GM18858 (cell line): ENCODE measurements around the gene ZC3H7A.
"Not testable (repeated sequence)": the region's sequence is repeated elsewhere in the genome, so short reads cannot be mapped to it uniquely, and the experiment has no call there.

Source experiments
- ATAC-seq: cut with Tn5 transposase; IDR thresholded peaks from one replicate; pipeline ENCODE4 v1.9.1; 2021; ENCODE audit not compliant: unreplicated experiment

ZC3H7A gene, protein sequence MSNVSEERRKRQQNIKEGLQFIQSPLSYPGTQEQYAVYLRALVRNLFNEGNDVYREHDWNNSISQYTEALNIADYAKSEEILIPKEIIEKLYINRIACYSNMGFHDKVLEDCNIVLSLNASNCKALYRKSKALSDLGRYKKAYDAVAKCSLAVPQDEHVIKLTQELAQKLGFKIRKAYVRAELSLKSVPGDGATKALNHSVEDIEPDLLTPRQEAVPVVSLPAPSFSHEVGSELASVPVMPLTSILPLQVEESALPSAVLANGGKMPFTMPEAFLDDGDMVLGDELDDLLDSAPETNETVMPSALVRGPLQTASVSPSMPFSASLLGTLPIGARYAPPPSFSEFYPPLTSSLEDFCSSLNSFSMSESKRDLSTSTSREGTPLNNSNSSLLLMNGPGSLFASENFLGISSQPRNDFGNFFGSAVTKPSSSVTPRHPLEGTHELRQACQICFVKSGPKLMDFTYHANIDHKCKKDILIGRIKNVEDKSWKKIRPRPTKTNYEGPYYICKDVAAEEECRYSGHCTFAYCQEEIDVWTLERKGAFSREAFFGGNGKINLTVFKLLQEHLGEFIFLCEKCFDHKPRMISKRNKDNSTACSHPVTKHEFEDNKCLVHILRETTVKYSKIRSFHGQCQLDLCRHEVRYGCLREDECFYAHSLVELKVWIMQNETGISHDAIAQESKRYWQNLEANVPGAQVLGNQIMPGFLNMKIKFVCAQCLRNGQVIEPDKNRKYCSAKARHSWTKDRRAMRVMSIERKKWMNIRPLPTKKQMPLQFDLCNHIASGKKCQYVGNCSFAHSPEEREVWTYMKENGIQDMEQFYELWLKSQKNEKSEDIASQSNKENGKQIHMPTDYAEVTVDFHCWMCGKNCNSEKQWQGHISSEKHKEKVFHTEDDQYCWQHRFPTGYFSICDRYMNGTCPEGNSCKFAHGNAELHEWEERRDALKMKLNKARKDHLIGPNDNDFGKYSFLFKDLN

DNA sequence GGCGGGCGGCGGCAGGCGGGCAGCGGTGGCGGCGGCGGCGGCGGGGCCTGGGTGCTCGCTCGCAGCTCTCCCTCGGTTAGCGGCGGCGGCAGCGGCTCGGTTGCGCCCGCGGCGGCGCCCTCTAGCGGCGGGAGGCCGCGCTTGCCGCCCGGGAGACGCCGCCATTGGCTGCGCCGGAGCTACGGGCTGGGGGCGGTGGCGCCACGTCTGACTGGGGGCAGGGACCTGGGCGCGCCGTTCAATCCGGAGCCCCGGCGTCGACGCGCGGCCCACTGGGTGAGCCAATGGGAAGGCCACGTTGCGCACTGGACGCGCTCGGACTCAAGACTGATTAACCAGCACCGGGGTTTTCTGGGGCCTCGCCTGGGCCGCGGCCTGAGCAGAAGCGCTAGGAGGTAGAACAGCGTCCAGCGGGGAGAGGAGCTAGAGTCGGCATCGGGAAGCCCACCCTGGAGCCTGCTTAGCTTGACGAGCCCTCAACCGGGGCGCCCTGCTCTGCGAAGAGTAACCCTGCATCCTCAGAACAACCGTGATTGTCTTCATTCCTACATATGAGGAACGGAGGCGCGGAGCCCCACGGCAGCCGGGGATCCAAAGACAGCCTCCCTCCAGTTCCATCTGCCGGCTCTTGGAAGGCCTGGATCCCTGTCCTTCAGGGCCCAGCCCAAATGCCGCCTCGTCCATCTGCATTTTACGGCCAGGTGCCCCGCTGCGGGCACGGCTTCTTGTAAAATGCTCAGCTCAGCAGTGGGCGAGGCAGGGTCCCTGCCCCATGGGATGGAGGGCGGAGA lies at the start of gene ZC3H7A:
TSS of gene ZC3H7A (minus strand) at position 93 of the 791 bp plus-strand sequence. CDS start 14,904 bp downstream, outside the sequence.
- ATAC-seq: peak; percentile 75

DNA sequence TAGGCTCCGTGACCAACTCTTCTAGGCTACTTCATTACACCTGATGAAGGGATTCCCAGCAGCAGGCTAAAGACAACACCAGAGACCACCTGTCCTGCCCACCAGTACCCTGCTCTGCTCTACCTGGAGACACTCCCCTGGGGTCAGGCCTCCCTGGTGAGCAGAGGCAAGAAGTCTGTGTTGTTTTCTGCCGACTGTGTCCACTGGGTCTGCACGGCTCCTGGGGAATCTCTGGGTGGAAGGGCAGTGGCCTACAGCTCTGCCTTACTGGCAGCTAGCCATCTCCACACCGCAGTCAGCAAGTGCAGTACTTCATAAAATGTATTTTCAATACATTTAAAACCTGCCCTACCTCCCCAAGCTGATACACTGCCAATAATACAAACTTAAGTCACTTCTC lies 47.4 kb upstream of the ZC3H7A start:
- no peak for ATAC-seq

DNA sequence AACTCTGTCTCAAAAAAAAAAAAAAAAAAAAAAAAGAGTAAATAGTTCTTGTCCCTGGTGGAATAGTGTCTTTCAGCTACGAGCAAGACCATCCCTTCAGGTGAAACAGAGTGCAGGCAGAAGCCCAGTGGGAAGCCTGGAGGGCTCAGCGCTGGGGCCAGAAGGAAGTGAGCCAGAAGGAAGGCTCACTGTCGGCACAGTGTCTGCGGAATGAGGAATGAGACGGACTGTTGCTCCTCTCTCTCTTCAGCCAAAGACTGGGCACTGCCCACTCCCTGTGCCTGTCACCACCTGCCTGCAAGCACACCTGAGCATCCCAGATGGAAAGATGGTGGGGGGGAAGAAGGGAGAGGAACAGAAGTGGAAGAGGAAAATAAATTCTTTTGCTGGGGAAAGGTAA lies 46.8 kb upstream of the ZC3H7A start:
- no peak for ATAC-seq

DNA sequence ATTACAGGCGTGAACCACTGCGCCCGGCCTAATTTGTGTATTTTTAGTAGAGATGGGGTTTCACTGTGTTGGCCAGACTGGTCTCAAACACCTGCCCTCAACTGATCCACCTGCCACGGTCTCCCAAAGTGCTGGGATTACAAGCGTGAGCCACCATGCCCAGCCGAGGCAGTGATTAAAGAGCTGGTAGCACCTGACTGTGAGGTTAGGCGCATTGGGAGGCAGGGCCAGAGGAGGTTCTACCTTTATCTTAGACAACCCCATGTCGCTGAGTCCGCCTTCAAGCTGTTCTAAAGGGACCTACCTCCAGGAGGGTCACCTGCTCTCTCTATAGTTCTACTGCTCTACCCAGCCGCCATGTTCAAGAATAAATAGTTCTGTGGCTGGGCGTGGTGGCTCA lies 46.1 kb upstream of the ZC3H7A start:
- ATAC-seq: no peak

DNA sequence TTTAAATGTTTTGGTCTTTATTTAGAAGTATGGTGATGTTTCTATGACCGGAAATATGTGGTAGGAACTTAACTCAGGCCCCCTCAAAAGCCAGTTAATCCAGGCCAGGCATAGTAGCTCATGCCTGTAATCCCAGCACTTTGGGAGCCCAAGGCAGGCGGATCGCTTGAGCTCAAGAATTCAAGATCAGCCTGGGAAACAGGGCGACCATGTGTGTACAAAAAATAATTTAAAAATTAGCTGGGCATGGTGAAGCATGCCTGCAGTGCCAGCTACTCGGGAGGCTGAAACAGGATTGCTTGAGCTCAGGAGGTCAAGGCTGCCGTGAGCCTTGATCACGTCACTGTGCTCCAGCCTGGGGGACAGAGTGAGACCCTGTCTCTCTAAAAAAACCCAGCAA lies 44.0 kb upstream of the ZC3H7A start:
- no peak for ATAC-seq

DNA sequence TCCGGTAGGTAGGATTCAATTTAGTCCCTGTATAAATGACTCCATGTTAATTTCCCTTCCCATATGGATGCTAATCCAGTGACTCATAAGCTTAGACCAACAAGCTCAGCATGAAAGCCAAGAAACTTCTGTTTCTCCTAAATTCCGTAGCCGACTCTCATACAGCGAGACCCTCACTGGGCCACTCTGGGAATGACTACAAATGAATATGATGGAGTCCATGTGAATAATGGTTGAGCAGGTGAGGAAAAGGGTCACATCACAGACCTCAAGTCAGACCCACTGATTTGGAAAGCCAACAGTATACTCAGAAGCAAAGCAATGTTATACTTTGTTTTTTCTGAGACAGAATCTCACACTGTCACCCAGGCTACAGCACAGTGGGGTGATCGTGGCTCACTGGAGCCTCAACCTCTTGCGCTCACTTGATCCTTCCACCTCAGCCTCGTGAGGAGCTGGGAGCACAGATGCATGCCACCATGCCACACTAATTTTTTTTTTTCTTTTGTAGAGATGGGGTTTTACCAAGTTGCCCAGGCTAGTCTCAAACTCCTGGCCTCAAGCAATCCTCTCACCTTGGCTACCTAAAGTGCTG lies 39.7 kb upstream of the ZC3H7A start:
- ATAC-seq: no peak

DNA sequence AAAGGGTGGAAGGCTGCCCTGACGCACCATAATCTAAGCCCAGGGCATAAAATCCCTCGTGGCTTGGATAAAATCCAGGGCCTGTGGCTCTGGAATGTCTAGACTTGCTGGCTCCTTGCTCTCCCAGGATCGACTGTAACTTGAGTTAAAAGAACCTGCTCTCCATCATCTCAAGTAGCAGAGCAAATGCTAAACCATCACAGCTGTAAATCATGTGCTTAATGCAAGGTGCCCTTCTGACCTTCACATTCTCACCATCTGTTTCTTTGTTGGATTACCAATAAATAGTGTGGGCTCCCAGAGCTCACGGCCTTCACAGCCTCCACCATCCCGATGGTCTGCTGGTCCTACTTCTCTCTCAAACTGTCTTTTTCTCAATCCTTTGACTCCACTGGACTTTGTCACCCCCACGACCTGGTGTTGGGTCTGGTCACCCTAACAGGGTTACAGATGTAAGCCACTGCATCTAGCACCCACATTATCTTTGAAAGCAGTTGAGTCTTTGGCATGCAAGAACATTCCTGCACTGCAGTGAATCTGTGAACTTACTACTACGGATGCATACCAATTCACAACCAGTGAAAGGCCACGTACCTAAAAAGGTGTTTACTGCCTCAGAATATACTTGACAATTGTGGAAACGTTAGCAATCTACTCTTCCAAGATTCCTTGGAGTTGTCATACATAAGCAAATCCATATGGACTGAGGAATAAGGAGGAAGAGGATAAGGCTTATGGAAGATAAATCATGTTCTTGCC lies 39.0 kb upstream of the ZC3H7A start:
- ATAC-seq: no peak

DNA sequence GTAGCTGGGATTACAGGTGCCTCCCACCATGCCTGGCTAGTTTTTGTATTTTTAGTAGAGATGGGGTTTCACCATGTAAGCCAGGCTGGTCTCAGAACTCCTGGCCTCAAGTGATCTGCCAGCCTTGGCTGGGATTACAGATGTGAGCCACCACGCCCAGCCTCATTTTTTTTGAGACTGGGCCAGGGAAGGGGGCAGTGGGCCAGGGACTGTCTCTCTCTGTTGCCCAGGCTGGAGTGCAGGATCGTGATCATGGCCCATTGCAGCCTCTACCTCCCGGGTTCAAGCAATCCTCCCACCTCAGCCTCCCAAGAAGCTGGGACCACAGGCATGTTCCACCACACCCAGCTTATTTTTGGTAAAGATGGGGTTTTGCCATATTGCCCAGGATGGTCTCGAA lies 38.3 kb upstream of the ZC3H7A start:
- ATAC-seq: no peak

DNA sequence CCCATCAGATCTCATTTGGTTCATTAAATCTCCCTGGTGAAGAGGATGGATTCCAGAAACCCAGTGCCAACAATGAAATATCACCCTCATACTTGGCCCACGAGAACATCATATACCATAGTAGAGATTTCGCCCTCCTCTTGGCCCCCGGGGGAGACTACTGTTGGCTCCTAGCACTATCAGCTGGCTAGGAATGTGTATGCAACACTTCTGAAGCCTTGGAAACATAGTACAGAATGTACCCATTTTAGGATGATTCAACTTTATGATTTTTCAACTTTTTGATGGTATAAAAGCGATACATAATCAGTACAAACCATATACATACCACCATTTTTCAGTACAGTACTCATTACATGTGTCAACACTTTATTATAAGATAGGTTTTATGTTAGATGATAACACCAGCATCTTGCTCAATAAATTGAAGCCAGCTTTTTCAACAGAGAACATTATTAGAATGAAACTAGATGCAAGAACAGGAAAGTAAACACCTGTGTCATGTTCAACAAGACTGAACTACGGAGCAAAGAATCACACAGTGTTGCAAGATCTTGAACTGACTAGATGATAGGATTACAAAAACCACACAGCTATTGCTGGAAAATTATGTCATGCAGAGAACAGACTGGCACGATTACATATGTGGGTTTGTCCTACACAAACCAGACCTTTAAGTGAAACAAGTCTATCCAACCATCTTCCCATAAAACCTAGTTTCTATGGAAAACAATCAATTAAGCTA lies 37.1 kb upstream of the ZC3H7A start:
- ATAC-seq: no peak

DNA sequence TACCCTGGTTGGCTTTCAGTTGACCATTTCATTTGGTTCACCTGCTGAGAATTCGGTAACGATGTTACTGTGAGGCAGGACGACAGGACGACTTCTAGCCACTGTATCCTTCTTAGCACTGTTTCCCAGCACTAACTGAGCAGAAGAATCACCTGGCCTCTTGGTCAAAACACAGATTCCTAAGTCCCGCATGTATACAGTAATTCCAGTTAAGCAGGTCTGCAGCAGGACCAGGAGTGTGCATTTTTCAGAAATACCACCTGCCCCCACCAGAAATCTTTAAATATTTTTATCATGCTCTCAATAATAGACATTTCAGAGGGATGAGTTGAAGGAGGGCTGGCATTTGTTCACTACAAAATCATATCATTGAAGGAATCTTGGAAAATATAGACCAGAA lies 31.6 kb upstream of the ZC3H7A start:
- ATAC-seq: no peak

DNA sequence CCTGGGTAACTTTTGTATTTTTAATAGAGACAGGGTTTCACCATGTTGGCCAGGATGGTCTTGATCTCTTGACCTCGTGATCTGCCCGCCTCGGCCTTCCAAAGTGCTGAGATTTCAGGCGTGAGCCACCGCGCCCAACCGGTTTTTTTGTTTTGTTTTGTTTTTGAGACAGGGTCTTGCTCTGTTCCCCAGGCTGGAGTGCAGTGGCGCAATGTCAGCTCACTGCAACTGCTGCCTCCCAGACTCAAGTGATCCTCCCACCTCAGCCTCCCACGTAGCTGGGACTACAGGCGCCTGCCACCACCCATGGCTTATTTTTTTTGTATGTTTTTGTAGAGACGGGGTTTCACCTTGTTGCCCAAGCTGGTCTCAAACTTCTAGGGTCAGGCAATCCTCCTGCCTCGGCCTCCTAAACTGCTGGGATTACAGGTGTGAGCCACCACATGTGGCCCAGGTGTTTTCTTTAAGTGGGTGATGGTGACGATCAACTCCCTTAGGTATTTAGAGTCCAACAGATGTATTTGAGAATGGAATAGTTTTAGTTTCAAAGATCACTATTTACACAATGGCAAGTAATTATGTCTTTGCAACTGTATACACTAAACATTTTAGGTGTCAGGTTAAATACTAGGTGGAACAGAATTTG lies 28.6 kb upstream of the ZC3H7A start:
- not testable (repeated sequence) for ATAC-seq

DNA sequence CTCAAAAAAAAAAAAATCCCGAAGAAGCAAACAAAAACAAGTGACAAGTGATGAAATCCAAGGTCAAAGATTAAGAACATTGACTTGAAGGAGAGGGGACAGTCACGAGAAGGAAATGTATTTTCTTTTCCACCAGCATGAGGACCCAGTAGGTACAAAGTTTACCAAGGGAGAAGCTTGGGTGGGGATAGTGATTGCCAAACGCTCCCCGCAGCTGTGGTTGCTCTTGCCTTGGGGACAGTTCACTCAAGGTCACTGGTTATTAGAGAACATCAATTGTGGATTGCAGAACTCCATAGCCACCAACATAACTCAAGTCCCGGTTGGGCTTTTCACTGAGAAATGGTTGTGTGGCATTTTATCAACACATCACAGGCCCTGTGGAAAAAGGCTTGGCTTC lies 27.3 kb upstream of the ZC3H7A start:
- no peak for ATAC-seq

DNA sequence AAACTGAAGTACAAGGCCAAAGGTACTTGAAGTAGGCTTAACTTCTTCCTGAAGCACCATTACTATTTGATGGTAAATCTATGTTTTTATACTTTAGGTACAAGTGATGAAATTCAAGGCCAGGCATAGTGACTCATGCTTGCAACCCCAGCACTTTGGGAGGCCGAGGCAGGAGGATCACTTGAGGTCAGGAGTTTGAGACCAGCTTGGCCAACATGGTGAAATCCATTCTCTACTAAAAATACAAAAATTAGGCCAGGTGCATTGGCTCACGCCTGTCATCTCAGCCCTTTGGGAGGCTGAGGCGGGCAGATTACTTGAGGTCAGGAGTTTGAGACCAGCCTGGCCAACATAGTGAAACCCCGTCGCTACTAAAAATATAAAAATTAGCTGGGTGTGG lies 26.6 kb upstream of the ZC3H7A start:
- not testable (repeated sequence) for ATAC-seq

DNA sequence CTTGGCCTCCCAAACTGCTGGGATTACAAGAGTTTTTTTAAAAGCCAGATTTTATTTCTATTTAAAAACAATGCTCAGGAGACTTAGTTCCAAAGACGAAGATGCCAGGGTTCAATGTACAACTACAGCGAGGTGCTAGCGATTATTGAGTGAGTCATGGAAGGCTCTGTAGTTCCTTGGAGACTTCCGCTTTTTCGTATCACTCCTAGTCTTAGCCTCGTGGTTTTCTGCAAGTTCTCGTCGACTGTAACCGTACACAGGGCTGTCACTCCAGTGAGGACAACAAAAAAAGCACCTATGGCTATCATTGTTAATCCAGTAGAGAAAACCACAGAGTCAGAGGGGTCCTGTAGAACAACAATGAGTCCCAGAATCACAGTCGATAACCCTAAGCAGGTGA lies 22.7 kb upstream of the ZC3H7A start:
- ATAC-seq: no peak

DNA sequence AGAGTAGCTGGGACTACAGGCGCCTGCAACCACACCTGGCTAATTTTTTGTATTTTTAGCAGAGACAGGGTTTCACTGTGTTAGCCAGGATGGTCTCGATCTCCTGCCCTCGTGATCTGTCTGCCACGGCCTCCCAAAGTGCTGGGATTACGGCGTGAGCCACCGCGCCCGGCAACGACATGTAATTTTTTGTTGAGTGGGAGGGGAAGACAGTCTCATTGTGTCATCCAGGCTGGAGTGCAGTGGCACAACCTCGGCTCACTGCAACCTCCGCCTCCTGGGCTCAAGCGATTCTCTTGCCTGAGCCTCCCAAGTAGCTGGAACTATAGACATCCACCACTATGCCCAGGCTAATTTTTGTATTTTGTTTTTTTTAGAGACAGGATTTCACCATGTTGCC lies 21.9 kb upstream of the ZC3H7A start:
- ATAC-seq: not testable (repeated sequence)

DNA sequence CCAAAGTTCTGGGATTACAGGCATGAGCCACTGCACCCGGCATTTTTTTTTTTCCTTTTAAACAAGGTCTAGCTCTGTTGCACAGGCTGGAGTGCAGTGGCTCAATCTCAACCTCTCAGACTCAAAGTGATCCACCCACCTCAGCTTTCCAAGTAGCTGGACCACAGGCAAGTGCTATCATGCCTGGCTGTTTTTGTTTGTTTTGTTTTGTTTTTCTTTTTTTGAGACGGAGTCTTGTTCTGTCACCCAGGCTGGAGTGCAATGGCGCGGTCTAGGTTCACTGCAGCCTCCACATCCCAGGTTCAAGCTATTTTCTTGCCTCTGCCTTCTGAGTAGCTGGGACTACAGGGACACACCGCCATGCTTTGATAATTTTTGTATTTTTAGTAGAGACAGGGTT lies 19.1 kb upstream of the ZC3H7A start:
- ATAC-seq: no peak

DNA sequence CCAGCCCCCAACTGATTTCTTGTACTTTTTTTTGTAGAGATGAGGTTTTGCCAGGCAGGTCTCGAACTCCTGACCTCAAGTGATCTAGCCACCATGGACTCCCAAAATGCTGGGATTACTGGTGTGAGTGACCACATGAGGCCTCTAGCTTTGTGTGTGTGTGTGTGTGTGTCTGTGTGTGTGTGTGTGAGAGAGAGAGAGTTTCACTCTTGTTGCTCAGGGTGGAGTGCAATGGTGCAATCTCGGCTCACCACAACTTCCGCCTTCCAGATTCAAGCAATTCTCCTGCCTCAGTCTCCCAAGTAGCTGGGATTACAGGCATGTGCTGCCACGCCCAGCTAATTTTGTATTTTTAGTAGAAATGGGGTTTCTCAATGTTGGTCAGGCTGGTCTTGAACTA lies 17.7 kb upstream of the ZC3H7A start:
- ATAC-seq: not testable (repeated sequence)

DNA sequence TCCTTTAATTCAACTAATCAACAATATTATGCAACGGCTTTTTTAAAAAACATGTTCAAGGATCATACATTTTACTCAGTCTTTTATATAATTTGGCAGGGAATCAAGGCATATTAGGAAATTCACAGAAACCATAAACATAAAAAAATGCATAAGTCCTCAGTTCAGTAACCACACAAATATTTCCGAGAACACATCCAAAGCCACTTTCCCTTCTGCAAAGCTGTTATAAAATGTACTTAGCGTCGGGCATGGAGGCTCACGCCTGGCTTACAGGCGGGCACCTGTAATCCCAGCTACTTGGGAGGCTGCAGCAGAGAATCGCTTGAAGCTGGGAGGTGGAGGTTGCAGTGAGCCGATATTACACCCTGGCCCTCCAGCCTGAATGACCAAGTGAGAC lies 9.7 kb upstream of the ZC3H7A start:
- ATAC-seq: no peak

DNA sequence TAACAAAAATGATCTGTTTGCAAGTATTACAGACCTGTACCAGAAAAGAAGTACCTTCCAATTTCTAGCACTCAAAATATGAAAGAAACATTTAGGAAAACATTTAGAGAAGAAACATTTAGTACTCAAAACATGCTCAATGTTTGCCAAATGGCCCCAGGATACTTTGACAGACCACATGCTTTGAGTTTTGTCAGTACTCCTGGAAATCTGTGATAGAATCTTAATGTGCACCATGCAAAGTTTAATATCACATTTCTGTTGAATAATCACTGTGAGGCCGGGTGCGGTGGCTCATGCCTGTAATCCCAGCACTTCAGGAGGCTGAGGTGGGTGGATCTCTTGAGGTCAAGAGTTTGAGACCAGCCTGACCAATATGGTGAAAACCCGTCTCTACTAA lies 8.5 kb upstream of the ZC3H7A start:
- ATAC-seq: no peak
